ENCODE data around the gene FAT2.
"Not testable (repeated sequence)": the region's sequence is repeated elsewhere in the genome, so short reads cannot be mapped to it uniquely, and the experiment has no call there.

The FAT2 gene

DNA sequence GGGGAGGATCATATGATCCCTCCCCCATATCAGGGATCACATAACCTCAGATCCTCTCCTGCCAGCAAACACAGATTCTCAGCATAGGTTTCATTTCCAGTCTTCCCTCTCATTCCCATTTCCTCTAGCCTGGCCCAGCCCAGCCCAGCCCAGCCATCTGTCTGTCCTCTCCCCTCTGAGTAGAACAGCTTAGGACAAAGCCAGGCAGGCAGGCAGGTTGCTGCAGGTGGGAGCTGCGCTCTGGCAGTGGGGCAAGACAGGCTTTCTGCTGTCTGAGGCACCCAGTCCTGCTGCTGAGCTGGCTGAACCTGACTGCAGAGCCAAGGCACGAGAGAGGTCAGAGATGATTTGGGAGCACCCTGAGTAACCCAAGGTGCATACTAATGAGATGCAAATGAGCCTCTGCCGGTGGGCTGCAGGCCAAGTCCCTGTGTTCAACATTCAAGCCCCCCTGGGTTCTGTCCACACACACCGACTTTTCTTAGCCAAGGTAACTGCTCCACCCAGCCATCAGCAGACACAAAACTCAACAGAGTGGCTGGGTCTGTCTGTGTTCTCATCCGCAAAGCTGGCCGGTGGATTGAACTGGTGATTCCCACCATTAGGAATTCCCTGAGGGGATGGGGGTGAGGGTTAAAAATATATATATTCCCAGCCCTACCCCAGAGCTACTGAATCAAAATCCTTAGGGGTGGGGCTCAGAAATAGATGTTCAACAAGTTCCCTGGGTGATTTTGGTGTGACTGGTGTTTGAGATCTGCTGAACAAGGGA, 9.1 kb downstream of the FAT2 start:
- no peak for DNase-seq (ENCODE audit: low spot score)

- no peak for DNase-seq (ENCODE audit: low spot score)
Observed at GRCh38 chr5:151581347-151581746, 9.8 kb downstream of the FAT2 start.

DNA sequence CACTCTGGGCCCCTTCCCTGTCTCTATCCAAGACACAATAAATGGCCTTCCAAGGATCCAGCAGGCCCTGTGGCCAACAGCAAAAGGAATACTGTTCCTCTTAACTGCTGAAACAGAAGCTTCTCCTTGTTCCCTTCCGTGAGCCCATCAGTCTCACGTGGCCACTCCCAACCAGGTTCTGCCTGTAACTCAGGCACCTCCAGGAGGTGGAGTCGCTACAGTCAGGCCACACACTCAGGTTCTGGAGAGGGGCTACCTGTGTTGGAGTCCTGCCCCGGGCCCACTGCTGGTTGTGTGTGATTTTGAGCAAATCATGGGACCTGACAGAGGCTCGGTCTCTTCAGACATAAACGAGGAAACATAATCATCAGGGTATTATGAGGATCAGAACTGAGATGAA, 10.3 kb downstream of the FAT2 start:
- DNase-seq (ENCODE audit: low spot score): no peak

GRCh38 chr5:151580239-151580638, 10.9 kb downstream of the FAT2 start:
- DNase-seq (ENCODE audit: low spot score): no peak

DNA sequence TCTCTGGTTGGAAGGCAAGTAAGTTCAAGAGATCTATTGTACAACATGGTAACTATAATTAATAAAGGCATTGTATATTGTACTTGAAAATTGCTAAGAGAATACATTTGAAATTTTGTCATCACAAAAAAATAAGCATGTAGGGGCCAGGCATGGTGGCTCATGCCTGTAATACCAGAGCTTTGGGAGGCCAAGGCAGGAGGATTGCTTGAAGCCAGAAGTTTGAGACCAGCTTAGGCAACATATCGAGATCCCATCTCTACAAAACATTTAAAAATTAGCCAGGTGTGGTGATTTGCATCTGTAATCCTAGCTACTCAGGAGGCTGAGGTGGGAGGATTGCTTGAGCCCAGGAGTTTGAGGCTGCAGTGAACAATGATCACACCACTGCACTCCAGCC, 12.0 kb downstream of the FAT2 start:
- DNase-seq (ENCODE audit: low spot score): not testable (repeated sequence)

- DNase-seq (ENCODE audit: low spot score): no peak
Observed at GRCh38 chr5:151578326-151579025, 12.7 kb downstream of the FAT2 start.

- DNase-seq (ENCODE audit: low spot score): no peak
Observed at GRCh38 chr5:151577566-151577965, 13.6 kb downstream of the FAT2 start.

GRCh38 chr5:151574444-151574996, 16.6 kb downstream of the FAT2 start:
- no peak for DNase-seq (ENCODE audit: low spot score)

- DNase-seq (ENCODE audit: low spot score): no peak
Observed at GRCh38 chr5:151572657-151573368, 18.3 kb downstream of the FAT2 start.

GRCh38 chr5:151571270-151572173, 19.6 kb downstream of the FAT2 start:
- DNase-seq (ENCODE audit: low spot score): no peak

DNA sequence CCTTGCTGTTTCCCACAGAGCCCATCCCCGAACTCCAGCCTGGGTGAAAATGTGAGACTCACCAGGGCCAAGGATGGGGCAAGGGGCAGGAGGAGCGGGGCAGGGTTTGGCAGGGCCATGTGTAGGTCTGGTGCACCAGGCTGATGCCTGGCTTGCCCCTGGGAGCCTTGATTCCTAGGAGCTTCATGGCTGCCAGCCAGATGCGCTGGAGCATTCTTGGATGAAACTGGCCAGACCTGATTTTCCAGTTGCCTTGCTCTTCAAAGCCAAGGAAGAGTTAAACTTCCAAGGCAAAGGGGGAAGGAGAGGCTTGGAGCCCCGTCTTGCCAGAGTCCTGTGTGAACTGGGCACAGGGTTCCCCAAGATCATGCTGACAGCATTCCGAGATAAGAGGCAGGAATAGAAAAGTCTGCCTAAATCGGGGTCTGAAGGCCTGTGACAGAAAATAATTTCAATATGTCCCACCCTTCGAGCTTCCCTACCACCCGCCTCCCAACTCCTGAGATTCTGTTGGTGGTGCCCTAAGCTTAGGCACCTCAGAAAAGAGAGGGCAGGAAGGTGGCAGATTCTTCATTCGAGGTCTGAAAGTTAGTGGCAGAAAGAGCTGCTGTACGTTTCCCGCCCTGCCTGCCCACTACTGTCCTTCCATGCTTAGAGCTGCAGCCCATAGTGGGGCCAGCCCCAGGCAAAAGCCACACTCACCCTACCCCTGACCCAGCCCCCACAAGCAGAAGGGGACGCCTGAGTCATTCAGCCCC, 20.4 kb downstream of the FAT2 start:
- no peak for DNase-seq (ENCODE audit: low spot score)

GRCh38 chr5:151570058-151570457, 21.1 kb downstream of the FAT2 start:
- DNase-seq (ENCODE audit: low spot score): no peak

GRCh38 chr5:151569132-151570046, 21.7 kb downstream of the FAT2 start:
- no peak for DNase-seq (ENCODE audit: low spot score)

GRCh38 chr5:151568036-151568435, 23.1 kb downstream of the FAT2 start:
- DNase-seq (ENCODE audit: low spot score): no peak

DNA sequence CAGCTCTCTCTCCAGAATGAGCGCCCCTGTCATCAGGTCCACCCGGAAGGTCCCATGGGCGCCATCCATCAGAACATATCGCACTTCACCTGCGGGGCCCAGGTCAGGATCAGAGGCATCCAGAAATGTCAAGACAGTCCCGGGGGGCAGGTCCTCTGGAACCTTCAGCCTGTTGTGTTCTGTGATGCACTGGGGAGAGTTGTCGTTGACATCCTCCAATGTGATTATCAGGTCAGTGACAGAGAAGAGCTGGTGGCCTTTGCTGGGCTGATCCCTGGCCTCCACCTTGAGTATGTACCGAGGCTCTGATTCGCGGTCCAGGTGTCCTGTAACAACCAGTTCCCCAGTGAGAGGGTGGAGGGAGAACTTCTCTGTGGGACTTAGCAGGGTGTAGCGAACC, 25.2 kb downstream of the FAT2 start:
- DNase-seq (ENCODE audit: low spot score): no peak

DNA sequence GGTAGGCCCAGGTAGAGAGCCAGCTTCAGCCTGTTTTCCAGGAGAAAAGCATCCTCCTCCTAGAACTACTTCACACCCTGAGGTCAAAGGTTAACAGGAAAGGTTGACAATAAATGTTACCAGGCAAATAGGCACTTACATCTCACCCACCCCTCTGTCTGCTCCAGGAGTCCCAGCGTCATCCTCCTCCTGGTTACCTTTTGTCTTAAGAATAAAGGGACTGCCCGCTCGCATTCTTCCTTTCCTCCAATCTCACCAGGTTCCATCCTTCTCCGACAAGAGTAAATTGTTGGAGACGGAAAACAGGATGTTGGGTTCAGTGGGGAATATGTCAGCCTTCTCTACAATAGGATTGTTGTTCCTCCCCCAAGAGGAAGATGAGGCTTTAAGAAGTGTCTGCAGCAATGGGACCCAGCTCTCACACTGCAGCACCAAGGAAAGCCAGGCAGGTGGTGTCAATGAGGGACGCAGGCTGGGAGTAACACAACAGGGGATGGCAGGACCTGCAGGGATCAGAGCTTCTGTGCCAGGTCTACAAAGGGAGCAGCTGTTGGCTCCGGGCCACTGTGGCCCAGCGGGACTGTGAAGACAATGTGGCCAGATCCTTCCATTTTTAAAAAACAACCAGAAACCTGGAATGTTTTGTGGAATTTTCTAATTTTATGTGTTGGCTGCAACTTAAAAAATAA, 29.0 kb downstream of the FAT2 start:
- no peak for DNase-seq (ENCODE audit: low spot score)

GRCh38 chr5:151557951-151558350, 33.2 kb downstream of the FAT2 start:
- DNase-seq (ENCODE audit: low spot score): no peak

DNA sequence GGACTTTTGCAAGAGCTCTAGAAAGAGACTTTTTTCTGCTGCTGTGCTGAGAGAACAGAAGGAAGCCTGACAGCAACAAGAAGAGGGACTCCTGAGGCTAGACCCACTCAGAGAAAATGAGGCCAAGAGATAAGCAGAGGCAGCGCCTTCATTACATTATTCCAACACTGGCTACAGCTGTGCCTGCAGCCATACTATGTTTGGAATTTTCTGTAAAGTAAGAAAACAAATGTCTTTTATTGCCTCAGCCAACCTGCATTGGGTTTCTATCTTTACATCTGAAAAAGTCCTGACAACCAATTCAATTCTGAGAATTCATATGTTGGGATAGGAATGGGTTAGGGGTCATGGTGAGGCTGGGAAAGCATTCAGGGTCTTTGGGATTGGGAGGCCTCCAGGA, 33.7 kb downstream of the FAT2 start:
- no peak for DNase-seq (ENCODE audit: low spot score)

DNA sequence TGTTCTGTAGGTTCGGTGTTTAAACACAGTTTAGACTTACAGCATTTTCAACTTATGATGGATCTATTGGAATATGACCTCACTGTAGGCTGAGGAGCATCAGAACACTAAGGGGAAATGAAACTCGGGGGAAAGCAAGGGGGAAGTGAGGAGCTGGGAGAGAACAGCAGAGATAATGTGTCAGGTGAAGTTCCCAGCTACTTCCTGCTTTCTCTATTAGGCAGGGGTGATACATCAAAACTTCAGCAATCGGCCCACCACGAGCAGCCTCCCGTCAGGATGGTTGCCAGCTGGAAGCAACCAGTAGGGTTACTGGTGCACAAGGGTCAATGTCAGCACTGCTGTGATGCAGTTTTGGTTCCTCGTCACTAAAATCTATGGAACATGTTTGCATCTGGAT, 34.3 kb downstream of the FAT2 start:
- no peak for DNase-seq (ENCODE audit: low spot score)
